Measurements from ENCODE around the gene RITA1. TPM values are rescaled to one million over a fixed set of nuclear protein-coding genes. Genes with fewer than 3 reads are reported as not detected.

Gene RITA1, protein sequence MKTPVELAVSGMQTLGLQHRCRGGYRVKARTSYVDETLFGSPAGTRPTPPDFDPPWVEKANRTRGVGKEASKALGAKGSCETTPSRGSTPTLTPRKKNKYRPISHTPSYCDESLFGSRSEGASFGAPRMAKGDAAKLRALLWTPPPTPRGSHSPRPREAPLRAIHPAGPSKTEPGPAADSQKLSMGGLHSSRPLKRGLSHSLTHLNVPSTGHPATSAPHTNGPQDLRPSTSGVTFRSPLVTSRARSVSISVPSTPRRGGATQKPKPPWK
- total RNA-seq: 19.9 and 20.5 TPM in 2 replicates
- long read RNA-seq, transcript RITA1-201 (4 exons, 2,053 nt): major isoform, 24 of 30 reads
- long read RNA-seq, partial matches to known transcripts: 0 of 30 reads
- long read RNA-seq, other reads (novel, unspliced or antisense): 1 of 30 reads

DNA sequence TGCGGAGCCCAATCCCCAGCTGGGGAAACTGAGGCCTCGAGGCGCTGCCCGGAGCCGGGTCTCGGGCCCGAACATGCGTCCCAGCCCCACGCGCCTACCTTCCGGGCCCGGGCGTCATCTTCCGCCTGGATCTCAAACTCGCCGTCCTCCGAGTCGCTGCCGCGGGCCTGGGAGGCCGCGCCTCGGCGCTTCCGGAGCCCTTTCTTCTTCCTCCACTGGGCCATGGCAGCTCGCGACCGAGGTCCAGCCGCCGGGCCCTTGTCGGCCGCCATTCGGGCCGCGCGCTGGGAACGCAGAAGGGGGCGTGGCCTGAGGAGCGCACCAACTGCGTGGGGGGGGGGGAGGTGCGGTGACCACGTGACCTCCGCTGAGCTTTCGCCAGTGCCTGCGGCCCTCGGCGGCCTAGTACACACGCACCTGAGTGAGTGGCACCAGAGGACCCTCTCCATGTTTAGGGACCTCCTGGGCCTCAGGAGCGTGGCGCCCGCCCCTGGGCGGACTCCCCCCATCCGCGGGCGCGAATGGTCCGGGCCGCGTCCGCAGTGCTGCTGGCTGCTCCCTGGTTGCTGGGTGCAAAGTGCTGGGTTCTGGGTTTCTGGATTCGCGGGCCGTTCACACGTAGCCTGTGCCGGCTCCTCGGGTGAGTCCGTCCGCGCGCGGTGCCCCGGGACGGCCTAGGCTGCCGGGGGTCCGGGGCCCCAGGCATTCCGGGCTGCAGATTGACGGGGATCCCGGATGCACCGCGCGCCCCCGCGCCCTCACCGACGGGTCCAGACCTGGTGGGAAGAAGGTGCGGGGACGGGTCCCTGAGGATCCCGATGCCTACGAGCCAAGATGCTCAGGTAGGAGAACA, at the start of gene RITA1, which contains the start of gene DDX54:
RITA1 (plus strand) TSS at position 542 of the 853 bp plus-strand sequence. CDS start 1,026 bp downstream, outside the sequence.
DDX54 (minus strand) TSS at position 299 of the 853 bp plus-strand sequence; CDS start at position 272, 27 bp downstream.
- H3K36me3 Mint-ChIP-seq (ENCODE audit: unreplicated experiment): peaks cover 18% of the 10 kb centered on the region
- peak; percentile 92 for DNase-seq (ENCODE audit: extremely low spot score, unreplicated experiment)
- peak within 1 kb of the TSS; percentile 93 for H3K4me3 Mint-ChIP-seq (ENCODE audit: unreplicated experiment)
- no peaks in the 10 kb centered on the region for H3K27me3 Mint-ChIP-seq (ENCODE audit: unreplicated experiment)
- TF ChIP-seq, protein P1, sequence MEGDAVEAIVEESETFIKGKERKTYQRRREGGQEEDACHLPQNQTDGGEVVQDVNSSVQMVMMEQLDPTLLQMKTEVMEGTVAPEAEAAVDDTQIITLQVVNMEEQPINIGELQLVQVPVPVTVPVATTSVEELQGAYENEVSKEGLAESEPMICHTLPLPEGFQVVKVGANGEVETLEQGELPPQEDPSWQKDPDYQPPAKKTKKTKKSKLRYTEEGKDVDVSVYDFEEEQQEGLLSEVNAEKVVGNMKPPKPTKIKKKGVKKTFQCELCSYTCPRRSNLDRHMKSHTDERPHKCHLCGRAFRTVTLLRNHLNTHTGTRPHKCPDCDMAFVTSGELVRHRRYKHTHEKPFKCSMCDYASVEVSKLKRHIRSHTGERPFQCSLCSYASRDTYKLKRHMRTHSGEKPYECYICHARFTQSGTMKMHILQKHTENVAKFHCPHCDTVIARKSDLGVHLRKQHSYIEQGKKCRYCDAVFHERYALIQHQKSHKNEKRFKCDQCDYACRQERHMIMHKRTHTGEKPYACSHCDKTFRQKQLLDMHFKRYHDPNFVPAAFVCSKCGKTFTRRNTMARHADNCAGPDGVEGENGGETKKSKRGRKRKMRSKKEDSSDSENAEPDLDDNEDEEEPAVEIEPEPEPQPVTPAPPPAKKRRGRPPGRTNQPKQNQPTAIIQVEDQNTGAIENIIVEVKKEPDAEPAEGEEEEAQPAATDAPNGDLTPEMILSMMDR (IDR thresholded peaks at IDR 0.05): no peak
- H3K4me1 Mint-ChIP-seq (ENCODE audit: unreplicated experiment): peaks cover 33% of the 10 kb centered on the region
- H3K9me3 Mint-ChIP-seq (ENCODE audit: unreplicated experiment): no peaks in the 10 kb centered on the region
- peak within 1 kb of the TSS; percentile 91 for H3K27ac Mint-ChIP-seq (ENCODE audit: unreplicated experiment)

DNA sequence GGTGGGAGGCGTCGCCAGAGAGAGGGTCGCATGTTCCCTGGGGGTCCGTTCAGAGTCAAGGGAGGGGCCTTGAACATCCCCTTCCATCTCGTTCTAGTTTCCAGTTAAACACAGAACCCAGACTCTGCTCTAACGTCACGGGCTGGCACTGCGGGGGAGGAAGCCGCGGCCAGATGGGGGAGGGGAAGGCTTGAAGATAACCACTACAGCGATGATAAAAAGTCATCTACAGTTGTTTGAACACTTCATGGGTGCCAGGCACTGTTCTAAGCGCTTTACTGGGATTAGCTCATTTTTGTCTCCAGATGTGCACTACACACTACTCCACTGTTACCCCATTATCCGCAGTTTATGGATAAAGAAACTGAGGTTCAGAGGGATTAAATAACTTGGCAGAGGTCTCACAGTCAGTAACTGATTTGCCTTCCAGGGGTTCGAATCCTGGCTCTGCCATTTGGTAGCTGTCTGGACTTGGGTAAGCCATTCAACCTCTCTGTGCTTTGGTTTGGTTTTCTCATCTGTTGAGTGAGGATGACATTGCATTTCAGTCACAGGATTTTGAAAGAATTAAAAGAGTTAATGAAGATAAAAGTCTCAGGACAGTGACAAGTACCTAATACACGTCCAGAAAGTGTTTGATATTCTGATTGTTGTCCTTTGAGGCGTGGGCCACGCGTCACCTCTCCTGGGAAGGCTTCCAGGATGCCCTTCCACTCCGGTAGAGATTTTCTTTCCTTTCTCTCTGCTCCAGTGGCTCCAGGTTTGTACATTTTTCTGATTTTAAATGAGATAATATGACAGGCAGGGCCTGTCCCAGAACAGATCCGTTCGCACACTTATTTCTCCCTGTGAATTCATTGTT, 49.2 kb upstream of the RITA1 start:
- DNase-seq (ENCODE audit: extremely low spot score, unreplicated experiment): no peak
- H3K9me3 Mint-ChIP-seq (ENCODE audit: unreplicated experiment): no peaks in the 10 kb centered on the region
- TF ChIP-seq, protein P1 (IDR thresholded peaks at IDR 0.05): no peak
- H3K27ac Mint-ChIP-seq (ENCODE audit: unreplicated experiment): no peak overlapping the region
- H3K4me3 Mint-ChIP-seq (ENCODE audit: unreplicated experiment): no peak overlapping the region
- peaks cover 20% of the 10 kb centered on the region for H3K27me3 Mint-ChIP-seq (ENCODE audit: unreplicated experiment)
- peaks cover 2% of the 10 kb centered on the region for H3K4me1 Mint-ChIP-seq (ENCODE audit: unreplicated experiment)
- no peaks in the 10 kb centered on the region for H3K36me3 Mint-ChIP-seq (ENCODE audit: unreplicated experiment)

DNA sequence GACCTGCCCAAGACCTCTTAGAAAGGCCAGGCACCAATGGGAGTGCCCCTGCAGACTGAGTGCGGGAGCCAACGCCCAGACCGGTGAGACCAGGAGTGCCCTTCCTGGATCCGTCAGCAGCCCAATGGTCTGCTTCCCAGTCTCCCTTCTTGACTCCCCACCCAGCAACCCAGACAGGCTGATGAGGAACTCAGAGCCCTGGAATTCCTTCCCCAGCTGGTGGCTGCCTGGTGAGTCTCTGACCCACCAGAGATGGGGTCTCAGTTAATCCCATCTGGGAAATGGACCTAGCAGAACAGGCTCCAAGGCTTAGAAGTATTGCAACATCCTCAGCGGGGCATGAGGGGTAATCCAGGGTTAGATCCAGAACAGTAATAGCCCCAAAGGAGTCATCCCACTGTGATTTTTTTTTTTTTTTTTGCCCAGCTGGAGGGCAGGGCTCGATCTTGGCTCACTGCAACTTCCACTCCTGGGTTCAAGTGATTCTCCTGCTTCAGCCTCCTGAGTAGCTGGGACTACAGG, 48.5 kb upstream of the RITA1 start:
- no peak for DNase-seq (ENCODE audit: extremely low spot score, unreplicated experiment)
- Mint-ChIP-seq H3K27ac (ENCODE audit: unreplicated experiment) (no peak overlapping the region), H3K9me3 (ENCODE audit: unreplicated experiment) (no peaks in the 10 kb centered on the region), H3K4me3 (ENCODE audit: unreplicated experiment) (no peak overlapping the region), H3K36me3 (ENCODE audit: unreplicated experiment) (no peaks in the 10 kb centered on the region), H3K27me3 (ENCODE audit: unreplicated experiment) (peaks cover 20% of the 10 kb centered on the region), H3K4me1 (ENCODE audit: unreplicated experiment) (peaks cover 2% of the 10 kb centered on the region)
- TF ChIP-seq, protein P1 (IDR thresholded peaks at IDR 0.05): no peak

DNA sequence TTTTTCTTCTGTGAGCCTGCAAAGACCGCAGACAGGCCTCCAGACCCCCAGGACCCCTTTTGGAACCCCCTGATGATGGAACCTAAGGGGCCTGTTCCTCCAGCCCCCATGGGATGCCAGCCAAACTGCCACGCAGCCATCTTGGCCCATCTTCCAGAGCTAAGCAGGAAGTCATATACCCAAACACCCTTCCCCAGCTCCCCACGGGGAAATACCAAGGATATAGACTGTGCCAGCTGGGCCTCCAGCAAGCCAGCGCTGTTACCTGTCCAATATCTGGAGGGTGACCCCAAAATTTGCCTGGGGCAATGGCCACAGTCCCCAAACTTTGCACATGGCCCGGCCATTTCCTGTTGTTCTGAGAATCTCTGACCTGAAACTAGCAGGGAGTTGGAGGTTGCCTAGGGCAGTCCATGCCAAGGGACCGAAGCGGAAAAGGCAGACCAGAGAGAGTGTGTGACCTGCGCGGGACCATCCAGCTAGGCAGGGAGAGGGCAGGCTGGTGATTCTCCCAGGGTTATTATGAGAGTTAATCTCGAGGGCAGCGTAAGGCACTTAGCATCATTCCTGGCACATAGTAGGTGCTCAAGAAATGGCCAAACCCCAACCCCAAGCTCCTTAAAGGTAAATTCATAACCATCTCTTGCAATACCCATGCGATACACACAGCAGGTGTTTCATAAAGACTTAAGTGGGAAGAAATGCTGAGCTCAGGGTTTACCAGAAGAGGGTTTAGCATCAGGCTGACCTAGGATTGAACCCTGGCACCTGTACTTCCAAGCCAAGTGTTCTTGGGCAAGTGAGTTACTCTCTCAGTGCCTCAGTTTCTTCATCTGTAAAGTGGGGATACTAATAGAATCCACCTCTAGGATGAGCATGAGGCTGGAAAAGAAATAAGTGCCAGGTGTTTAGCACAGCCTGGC, 47.4 kb upstream of the RITA1 start:
- TF ChIP-seq, protein P1 (IDR thresholded peaks at IDR 0.05): no peak
- peaks cover 2% of the 10 kb centered on the region for H3K4me1 Mint-ChIP-seq (ENCODE audit: unreplicated experiment)
- DNase-seq (ENCODE audit: extremely low spot score, unreplicated experiment): no peak
- H3K27ac Mint-ChIP-seq (ENCODE audit: unreplicated experiment): no peak overlapping the region
- no peaks in the 10 kb centered on the region for H3K36me3 Mint-ChIP-seq (ENCODE audit: unreplicated experiment)
- H3K9me3 Mint-ChIP-seq (ENCODE audit: unreplicated experiment): no peaks in the 10 kb centered on the region
- peaks cover 17% of the 10 kb centered on the region for H3K27me3 Mint-ChIP-seq (ENCODE audit: unreplicated experiment)
- H3K4me3 Mint-ChIP-seq (ENCODE audit: unreplicated experiment): no peak overlapping the region

Data from osteocyte (in vitro differentiated cells).